ENCODE results near the gene RNF5. TPM values are rescaled to one million over a fixed set of nuclear protein-coding genes. Genes with fewer than 3 reads are reported as not detected.

The RNF5 gene, protein sequence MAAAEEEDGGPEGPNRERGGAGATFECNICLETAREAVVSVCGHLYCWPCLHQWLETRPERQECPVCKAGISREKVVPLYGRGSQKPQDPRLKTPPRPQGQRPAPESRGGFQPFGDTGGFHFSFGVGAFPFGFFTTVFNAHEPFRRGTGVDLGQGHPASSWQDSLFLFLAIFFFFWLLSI
- 46.2 and 61.2 TPM in 2 replicates for total RNA-seq

DNA sequence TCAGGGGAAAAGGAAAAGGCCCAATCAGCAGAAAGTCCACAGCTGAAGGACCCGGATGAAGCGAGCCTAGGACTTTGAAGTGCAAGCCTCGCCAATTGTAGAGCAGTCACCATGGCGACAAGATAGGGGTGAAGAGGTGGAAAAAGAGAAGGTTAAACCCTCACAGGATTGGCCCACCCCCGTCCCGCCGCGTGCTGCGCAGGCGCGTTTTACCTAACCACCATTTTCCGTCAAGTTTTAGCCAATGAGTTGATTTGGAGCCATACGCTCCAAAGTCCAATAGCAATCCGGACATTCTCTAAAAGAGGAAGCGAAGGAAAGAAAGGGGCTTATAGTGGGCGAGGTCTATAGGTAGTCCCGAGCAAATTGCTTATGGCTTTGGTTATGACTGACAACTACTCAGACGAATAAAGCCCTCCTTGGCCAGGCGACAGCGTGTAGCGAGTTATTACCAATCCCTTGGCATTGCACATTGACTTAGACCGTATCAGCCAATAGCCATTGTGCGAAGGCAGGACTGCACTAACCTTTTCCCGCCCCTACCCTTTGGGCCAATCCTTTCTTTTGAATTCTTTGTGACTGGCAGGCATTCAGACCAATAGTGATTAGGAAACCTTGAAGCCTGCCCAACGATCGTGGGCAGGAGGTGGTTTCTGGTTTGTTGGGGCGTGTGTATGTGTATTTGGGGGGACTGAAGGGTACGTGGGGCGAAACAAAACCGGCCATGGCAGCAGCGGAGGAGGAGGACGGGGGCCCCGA lies at the start of gene RNF5:
Gene RNF5, plus strand, starts transcription at position 618 of the 759 bp plus-strand sequence. Its CDS starts 107 bp downstream, at position 725.

DNA sequence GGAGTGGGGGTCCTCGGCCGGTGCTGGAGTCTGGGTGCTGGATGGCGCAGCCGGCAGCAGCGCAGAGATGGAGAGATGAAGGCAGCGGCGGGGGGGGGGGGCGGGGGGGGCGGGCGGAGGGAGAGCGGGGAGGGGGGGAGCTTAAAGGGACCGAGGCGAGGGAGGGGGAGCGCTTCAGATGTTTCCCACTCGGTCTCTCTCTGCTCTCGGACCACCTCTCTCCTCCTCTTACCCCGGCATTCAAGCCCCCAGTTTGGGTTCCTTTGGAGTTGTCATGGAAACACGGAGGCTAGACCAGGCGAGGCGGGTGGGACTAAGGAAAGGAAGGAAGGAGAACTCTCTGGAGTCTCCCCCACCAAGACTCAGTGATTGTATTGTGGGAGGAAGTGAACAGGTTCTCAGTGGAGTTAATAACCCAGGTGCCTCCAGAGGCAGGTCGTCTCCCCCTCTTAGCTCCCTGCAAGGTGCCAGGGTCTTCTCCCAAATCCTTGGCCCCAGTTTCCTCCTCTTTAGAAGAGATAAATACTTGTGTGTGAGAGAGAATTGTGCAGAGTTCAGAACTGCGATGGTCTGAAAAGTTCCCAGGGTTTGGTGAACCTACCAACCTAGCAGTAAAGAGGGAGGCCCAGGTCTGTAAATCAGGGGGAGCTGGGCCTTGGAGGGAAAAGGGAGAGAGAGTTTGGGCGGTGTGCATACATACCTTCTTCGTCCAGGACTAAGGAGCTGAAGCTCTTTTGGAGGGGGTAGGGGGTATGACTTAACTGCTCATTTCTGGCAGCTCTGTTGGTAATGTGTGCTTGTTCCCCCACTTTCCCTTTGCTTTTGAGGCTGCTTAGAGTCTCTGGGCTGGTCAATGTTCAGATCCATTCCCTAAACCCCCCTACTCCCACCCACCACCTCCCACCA lies 26.1 kb upstream of the RNF5 start, which contains the start of gene PRRT1:
Gene PRRT1, minus strand, starts transcription at position 77 of the 906 bp plus-strand sequence. CDS start 112 bp downstream, outside the sequence.

DNA sequence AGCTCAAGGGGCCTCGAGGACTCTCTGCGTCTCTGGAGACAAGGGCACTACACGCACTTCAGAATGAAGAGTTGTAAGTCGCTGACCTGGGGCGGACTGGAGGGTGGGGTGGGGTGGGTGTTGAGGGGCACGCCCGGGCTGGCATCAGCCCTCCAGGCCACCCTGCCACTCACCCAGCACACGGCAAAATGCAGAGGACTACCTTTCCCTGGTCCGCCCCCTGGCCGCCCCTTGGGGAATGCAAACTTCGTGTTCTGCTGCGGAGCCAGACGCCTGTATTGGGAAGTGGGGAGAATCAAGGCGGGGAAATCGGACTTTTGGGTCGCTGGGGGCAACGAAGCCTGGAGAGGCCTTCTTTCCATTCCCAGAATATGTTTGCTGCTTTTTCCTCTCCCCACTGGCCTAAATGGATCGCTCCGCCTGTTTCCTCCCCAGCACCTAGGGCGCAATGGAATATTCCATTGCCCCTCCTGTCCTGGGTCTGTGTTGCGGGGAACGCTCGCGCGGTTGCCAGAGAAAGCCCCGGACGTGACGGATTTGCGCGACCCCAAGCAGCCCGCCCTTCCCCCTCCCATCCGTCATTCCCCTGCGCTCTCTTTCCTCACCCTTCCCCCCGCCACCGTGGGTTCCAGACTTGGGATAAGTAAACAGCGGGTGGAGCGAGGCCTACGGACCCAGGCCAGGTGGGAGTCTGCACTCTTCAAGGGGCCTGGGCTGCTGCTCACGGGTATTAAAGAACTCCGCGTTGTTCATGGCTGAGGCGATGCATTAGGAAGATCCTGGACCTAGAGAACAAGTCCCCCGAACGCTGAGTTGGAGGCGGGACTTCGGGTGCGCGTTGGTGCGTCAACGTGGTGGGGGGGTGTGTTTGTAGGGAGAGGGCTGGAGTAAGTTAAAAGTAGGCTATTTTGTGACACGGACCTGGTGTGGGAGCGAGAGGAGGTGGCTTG lies 24.4 kb upstream of the RNF5 start, which contains the start of gene PPT2:
Gene PPT2, plus strand, starts transcription at position 578 of the 950 bp plus-strand sequence. CDS start 454 bp downstream, outside the sequence.

DNA sequence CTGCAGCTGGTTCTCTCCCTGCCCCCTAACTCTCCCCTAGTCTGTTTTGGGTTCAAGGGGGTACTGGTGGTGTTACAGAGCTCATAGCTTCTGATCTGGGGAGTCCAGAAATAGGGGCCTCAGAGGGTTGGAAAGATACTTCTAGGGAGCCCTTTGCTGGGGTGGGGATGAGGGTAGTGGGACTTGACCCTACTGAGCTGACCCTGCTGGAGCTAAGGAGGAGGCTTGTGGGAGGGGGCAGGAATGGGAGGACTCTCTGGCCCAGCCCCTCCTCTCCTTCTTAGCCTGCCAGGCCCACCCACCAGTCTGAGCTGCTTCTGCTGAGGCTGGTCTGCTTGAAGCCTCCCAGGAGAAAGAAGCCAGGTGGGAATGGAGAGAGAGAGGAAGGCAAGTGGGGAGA lies 13.9 kb upstream of the RNF5 start, which contains the start of gene EGFL8:
Gene EGFL8, plus strand, starts transcription at position 301 of the 400 bp plus-strand sequence. CDS start 1,571 bp downstream, outside the sequence.

DNA sequence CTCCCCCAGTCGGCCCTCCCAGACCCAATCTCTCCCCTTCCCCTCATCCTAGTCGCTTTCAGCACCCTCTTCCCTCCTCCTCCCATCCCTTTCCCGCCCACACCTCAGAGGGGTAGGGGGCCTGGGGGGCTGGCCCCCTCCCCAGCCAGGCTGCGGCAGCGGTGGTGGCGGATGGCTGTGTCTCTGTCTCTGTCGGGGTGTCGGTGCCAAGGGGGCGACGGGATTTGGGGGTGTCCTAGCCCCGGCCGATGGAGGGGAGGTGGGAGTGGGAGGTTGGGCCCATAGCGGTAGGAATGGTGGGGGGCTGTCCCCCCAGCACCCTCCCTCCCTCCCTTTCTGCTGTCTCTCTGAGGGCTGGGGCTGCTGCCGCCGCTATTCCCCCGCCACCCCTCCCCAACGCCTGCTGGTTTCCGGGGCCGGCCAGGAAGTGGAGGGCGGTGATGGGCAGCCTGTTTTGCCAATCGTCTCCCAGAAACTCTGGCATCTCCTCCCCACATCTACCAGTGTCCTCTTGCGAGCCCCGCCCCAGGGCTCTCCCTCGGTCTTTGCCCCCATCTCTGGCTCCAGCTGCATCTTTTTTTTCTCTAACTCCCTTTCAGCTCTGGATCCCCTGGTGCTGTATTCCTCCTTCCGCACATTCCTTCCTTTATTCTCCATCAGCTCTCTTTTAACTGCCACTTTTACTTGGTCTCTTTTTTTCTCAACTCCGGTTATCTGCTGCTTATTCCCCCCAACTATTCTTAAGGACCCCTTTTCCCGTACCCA lies 2.3 kb upstream of the RNF5 start, which contains the start of gene AGPAT1:
Gene AGPAT1, minus strand, starts transcription at position 374 of the 765 bp plus-strand sequence. CDS start 4,588 bp downstream, outside the sequence.

DNA sequence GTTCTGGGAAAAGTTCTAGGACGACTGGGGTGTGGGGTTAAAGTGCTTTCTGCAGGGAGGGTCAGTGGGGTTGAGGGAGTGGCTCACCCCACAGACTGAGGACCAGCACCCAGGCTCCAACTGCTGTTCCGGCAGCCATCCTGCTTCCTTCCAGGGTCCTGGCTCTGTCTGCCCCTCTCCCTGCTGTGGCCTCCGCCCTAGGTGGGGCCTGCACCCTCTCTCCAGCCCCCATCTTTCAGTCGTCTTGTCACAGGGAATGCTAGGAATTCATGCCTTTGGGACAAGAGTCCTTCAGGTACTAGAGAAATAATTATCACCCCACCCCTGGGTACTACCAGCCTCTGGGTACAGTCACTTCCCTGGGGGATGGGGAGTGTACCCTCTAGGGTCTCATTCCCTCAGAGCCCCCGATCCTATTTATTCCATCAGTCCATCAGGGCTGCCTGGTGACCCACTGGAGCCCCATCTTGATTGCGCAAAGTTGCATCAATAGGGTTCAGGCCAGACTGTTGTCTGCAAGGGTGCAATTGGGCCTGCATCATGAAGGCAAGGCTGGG lies 6.0 kb downstream of the RNF5 start, which contains the start of gene AGER:
Gene AGER, minus strand, starts transcription at position 170 of the 557 bp plus-strand sequence. Its CDS starts 31 bp downstream, at position 139.

DNA sequence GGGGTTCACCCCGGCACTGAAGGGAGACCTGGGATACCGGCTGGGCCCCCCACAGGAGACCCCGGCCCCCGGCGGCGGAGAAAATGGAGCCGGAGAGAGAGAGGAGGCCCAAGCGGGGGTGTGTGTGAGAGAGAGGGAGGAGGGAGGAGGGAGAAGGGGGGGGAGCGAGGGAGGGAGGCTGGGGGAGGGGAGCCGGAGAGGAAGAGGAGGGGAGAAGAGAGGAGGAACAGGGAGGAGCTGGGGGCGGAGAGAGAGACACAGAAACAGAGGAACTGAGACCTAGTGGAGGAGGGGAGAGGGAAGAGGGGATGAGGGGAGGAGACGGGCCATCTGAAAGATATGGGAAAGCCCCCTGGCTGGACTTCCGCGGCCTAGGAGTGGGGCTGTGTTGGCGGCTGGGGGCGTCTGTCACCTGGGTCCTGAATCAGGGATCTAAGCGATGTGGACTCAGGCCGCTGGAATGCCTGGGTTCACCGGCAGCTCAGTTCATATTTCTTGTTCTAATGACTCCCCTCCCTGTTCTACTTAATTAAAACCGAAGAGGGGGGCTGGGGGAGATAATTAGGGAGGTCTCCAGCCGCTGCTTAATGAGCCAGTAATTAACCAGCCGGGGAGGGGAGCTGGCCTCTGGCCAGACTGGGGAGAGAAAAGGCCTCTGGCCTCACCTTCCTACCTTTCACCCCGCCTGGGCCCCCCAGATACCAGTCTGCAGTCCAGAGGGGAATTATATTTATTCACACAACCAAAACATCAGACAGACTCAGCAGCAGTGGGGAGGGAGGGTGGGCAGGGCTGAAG lies 12.0 kb downstream of the RNF5 start, which contains the start of gene PBX2:
Gene PBX2, minus strand, starts transcription at position 149 of the 798 bp plus-strand sequence. CDS start 287 bp downstream, outside the sequence.

DNA sequence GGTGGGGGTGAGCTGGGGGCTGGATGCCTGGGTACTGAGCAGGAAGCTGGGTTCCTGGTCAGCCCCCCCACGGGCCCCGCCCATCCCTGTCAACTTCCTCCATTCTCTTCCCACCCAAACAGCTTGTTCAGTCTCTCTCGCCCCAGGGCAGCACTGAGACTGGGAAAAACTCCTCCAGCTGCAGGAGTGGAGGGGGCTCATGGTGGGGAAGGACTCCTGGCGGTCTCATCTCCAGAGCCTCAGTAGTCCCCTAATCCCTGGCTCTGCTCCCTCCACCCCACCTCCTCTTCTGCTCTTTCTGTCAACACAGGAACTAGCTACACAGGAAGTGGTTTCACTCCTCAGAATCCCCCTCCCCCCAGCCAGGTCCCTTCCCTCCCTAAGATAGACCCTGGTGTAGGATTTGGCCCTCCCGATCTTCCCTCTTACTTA lies 14.4 kb downstream of the RNF5 start, which contains the start of gene GPSM3:
Gene GPSM3, minus strand, starts transcription at position 36 of the 432 bp plus-strand sequence. CDS start 130 bp downstream, outside the sequence.

DNA sequence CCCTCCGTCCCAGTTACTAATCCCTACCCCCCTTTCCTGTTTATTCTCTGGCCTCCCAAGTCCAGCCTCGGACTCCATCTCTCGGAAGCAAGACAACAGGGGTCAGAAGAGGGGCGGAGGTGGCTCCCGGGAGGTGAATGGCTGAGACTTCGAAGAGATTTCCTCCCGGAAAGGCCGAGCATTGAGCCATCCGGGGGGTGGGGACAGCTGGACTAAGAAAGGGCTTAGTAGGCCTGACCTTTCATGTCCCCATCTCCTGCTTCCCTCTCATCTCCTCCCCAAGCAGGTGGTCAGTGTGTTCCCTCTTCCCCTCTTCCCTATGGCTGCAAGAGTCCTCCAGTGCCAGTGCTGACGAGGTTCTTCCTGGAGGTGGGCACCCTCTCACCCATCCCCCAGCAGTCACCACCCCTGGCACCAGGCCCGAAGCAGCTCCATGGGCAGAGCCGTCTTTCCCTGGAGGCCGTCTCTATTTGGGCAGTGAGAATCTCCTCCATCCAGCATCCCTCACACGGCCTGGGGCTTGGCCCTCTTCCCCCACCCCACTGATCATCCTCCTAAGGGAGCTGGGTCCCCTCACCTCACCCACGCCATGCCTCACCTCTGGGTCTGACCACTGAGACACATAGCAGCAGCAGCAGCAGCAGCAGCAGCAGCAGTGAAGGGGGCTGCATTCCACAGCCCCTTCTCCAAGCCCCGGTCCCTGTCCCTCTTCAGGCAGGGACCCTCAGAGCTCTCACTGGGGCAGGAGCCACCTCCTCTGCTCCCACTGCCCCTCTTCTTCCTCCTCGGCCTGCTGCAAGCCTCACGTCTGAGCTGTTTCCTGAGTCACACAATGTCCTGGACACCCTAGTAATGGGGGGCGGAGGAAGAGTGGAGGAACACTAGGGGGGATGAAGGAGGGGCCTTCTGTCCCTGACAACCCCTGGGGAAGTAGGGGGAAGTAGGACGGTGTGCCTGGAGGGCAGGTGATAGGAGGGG lies 45.3 kb downstream of the RNF5 start, which contains the start of gene NOTCH4:
Gene NOTCH4, minus strand, starts transcription at position 810 of the 978 bp plus-strand sequence. Its CDS starts 139 bp downstream, at position 671.

Other genes starting within 250 kb of the RNF5 start
- gene CFB, start 232.3 kb upstream of the RNF5 start, total RNA-seq, result 0.09 and 0.22 TPM in 2 replicates
- 68.1 and 76.8 TPM in 2 replicates for gene NELFE, start 219.4 kb upstream of the RNF5 start, total RNA-seq
- 23.6 and 24.9 TPM in 2 replicates for gene SKIC2, start 219.2 kb upstream of the RNF5 start, total RNA-seq
- gene DXO, start 206.3 kb upstream of the RNF5 start, total RNA-seq, result 7.3 and 8.3 TPM in 2 replicates
- gene C4A, start 196.3 kb upstream of the RNF5 start, total RNA-seq, result 1.0 and 1.3 TPM in 2 replicates
- gene C4B, start 163.6 kb upstream of the RNF5 start, total RNA-seq, result 1.1 and 1.3 TPM in 2 replicates
- under 0.01 TPM in 2 replicates for gene CYP21A2, start 140.0 kb upstream of the RNF5 start, total RNA-seq
- gene TNXB, start 69.1 kb upstream of the RNF5 start, total RNA-seq, result 10.1 and 17.2 TPM in 2 replicates
- gene ATF6B, start 50.2 kb upstream of the RNF5 start, total RNA-seq, result 11.9 and 13.2 TPM in 2 replicates
- 6.0 and 7.4 TPM in 2 replicates for gene FKBPL, start 48.1 kb upstream of the RNF5 start, total RNA-seq
- under 0.01 TPM in 1 of 2 replicates, not detected in the other for gene PRRT1, start 26.5 kb upstream of the RNF5 start, total RNA-seq
- gene PPT2, start 24.3 kb upstream of the RNF5 start, total RNA-seq, result 53.0 and 75.2 TPM in 2 replicates
- gene EGFL8, start 13.8 kb upstream of the RNF5 start, total RNA-seq, result 1.3 and 2.8 TPM in 2 replicates
- 7.9 and 8.1 TPM in 2 replicates for gene AGPAT1, start 2.3 kb upstream of the RNF5 start, total RNA-seq
- gene AGER, start 5.8 kb downstream of the RNF5 start, total RNA-seq, result 0.60 and 0.65 TPM in 2 replicates
- gene PBX2, start 11.8 kb downstream of the RNF5 start, total RNA-seq, result 40.7 and 42.5 TPM in 2 replicates
- gene GPSM3, start 14.2 kb downstream of the RNF5 start, total RNA-seq, result 5.9 and 7.5 TPM in 2 replicates
- 10.6 and 18.9 TPM in 2 replicates for gene NOTCH4, start 45.7 kb downstream of the RNF5 start, total RNA-seq
- not detected in 2 replicates for gene TSBP1, start 193.5 kb downstream of the RNF5 start, total RNA-seq
- gene BTNL2, start 228.8 kb downstream of the RNF5 start, total RNA-seq, result not detected in 2 replicates

Data from dermis lymphatic vessel endothelial cell (primary cell).